Stimulated activated naive CD8-positive, alpha-beta T cell treated with anti-CD3 and anti-CD28 coated beads, Interleukin-15, Interleukin-2, amounts not matched to agents 100 ng/mL and 50 ng/mL, for 24 hours (primary cell): ENCODE measurements around the gene RNF151.
"Not testable (repeated sequence)": the region's sequence is repeated elsewhere in the genome, so short reads cannot be mapped to it uniquely, and the experiment has no call there.

Experiments
- H3K27ac Mint-ChIP-seq: one replicate; pipeline ENCODE4 v1.8.0; 2021; ENCODE audit warnings: mild to moderate bottlenecking, mixed read lengths
- H3K27me3 Mint-ChIP-seq: one replicate; pipeline ENCODE4 v1.8.0; 2021; ENCODE audit warnings: mixed read lengths
- H3K36me3 Mint-ChIP-seq: one replicate; pipeline ENCODE4 v1.8.0; 2021; ENCODE audit warnings: low read depth, mixed read lengths
- H3K4me1 Mint-ChIP-seq: one replicate; pipeline ENCODE4 v1.8.0; 2021; ENCODE audit warnings: low read depth, mixed read lengths
- H3K4me3 Mint-ChIP-seq: one replicate; pipeline ENCODE4 v1.8.0; 2021; ENCODE audit warnings: mild to moderate bottlenecking, mixed read lengths
- H3K9me3 Mint-ChIP-seq: one replicate; pipeline ENCODE4 v1.8.0; 2021; ENCODE audit warnings: mixed read lengths

Gene RNF151

DNA sequence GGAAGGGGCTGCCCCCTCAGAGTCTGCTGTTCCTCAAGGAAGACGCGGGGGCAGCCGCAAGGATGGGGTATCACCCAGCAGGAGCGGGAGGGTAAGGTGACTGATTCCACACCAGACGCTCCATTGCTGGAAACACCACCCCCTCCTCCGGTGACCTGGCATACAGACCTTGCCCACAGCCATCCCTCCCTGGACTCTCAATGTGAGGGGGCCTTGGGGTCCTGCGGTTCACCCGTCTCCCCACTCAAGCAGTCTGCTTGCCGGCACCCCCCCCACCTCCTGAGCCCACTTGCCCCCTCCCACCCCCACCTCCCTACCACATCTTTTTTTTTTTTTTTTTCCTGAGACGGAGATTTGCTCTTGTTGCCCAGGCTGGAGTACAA, 36.3 kb upstream of the RNF151 start:
- Mint-ChIP-seq H3K4me3 (no peak overlapping the region), H3K27me3 (no peaks in the 10 kb centered on the region), H3K9me3 (no peaks in the 10 kb centered on the region), H3K4me1 (peaks cover 4% of the 10 kb centered on the region), H3K27ac (no peak overlapping the region), H3K36me3 (no peaks in the 10 kb centered on the region)

DNA sequence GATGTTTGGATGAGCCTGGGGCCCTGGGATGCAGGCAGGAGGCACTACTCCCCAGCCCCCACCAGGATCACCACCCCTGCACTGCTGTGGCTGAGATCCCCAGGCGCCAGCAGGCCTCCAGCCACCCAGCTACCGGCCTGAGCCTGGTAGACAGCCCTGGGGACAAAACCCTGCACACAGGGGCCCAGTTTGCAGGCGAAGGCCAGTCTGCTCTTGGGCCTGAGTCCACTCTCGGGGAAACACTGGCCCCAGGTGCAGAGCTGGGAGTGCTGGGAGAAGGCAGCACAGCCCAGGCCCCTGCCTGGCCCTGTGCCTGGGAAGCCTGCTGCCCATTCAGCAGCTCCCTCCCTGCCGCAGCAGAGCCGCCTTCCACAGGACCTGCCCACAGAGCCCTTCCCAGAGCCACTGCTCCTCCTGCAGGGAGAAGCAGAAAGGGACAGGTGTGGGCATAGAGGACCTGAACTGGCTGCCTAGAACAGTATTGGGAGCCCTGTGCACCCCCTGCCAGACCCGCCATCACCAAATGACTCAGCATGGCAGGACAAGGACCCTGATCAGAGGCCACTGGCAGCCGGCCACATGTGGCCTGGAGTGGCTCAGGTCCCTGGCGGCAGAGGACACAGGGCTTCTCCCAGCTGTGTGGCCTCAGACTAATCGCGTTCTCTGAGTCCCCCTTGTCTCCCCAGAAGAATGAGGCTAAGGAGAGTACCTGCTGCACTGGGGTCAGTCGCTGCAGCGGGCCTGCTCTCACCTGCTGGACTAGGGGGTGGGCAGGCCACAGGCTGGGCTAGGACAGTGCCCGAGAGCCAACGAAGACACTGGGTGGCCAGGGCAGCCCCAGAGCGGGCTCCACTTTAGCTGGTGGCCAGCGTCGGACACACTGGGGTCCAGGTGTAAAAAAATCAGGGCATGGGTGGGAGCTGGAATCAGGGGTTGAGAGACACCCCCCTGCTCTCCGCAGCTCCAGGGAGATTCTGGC, 34.3 kb upstream of the RNF151 start:
- H3K4me3 Mint-ChIP-seq, result no peak overlapping the region
- H3K4me1 Mint-ChIP-seq, result peaks cover 4% of the 10 kb centered on the region
- no peaks in the 10 kb centered on the region for H3K9me3 Mint-ChIP-seq
- no peaks in the 10 kb centered on the region for H3K36me3 Mint-ChIP-seq
- no peak overlapping the region for H3K27ac Mint-ChIP-seq
- no peaks in the 10 kb centered on the region for H3K27me3 Mint-ChIP-seq

DNA sequence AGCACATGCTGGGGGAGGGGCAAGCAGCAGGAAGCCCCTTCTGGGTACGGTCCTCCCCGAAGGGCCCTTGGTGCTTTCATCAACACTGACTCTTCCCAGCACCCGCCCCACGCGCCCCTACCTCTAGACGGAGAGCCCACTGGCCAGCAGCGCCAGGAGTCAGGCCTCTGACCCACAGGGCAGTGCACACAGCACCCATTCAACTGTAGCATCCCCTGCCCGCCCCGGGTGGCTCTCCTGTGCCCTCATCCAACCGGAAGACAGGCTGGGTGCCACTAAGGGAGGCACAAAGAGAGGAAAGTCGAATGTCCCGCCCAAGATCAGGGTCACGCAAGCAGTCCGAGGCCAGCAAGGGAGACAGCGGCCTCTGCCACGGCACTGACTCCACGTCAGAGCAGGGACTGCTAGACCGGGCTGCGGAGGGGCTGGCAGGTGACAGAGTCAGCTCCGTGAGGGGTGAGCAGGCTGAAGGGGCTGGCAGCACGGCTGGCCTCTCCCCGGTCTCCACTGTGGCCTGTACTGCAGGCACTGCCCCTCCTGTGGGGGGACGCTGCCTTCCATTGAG, 33.5 kb upstream of the RNF151 start:
- Mint-ChIP-seq H3K4me3 (no peak overlapping the region), H3K27ac (no peak overlapping the region)

DNA sequence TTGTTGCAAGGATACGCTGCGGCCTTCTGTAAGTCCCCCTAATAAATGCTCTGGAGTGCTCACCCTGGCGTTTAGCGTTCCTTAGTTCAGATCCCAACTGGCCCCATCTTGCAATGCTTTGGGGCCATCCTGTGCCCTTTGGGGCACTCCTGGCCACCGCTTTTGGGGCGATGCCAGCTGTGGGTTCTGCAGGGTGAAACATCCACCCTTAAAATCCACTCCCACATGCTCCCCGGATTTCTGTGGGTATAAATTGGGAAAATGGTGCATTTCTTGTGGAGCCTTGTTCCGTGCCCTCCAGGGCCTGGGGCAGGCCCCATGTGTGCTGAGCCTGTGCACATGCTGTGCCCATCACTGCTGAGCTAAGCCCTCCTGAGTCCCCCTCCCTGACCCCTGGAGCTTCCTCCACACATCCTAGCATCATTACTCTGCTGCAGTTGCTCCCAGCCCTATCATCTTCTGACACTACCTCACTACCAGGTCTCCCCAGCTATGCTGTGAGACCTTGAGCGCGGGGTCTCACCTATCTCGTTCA, 29.6 kb upstream of the RNF151 start:
- Mint-ChIP-seq H3K9me3 (no peaks in the 10 kb centered on the region), H3K4me3 (no peak overlapping the region), H3K4me1 (peaks cover 8% of the 10 kb centered on the region), H3K36me3 (peaks cover 5% of the 10 kb centered on the region), H3K27ac (no peak overlapping the region), H3K27me3 (no peaks in the 10 kb centered on the region)

More for the DNA sequence above, 33.5 kb upstream of the RNF151 start:
- H3K27me3 Mint-ChIP-seq, result no peaks in the 10 kb centered on the region
- no peaks in the 10 kb centered on the region for H3K9me3 Mint-ChIP-seq
- no peaks in the 10 kb centered on the region for H3K36me3 Mint-ChIP-seq
- peaks cover 4% of the 10 kb centered on the region for H3K4me1 Mint-ChIP-seq

DNA sequence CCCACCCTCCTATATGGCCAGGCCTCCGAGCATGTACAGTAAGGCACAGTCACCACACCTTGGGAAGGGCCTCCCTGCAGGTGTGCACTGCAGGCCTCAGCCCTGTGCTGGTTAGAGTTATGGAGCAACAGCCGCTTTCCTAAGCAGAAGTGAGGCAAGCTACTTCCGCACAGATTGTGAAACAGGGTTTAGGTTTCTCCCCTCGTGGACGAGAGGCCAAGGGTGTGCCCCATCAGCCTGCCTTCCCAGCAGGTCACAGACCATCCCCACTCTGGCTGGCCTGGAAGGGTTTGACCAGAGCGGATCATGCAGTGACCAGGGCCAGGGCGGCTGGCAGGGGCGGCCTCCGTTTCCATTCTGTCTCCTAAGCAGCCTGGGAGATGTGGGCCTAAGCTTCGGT, 28.3 kb upstream of the RNF151 start:
- Mint-ChIP-seq H3K9me3 (no peaks in the 10 kb centered on the region), H3K27me3 (no peaks in the 10 kb centered on the region), H3K36me3 (peaks cover 5% of the 10 kb centered on the region), H3K4me3 (no peak overlapping the region), H3K4me1 (peaks cover 13% of the 10 kb centered on the region), H3K27ac (no peak overlapping the region)

DNA sequence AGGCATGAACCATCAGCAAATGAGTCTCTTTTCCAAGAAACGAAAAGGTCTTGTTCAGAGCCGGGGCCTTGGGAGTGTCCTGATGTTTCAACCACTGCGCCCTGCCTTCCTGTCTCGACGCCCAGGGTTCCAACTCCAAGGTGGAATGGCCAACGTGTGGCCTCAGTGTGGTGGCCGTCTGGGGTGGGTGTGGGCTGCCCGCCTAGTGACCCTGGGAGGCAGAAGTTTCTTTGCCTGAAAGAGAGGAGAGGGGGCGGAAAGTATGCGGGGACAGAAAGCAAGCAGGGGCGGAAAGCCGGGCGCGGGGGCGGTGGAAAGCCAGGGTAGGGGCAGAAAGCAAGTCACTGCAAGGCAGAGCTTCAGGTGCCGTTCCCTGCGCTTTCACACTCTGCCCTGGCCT, 27.7 kb upstream of the RNF151 start:
- peaks cover 5% of the 10 kb centered on the region for H3K36me3 Mint-ChIP-seq
- H3K4me3 Mint-ChIP-seq, result no peak overlapping the region
- no peaks in the 10 kb centered on the region for H3K27me3 Mint-ChIP-seq
- H3K27ac Mint-ChIP-seq, result no peak overlapping the region
- H3K9me3 Mint-ChIP-seq, result no peaks in the 10 kb centered on the region
- H3K4me1 Mint-ChIP-seq, result peaks cover 18% of the 10 kb centered on the region

DNA sequence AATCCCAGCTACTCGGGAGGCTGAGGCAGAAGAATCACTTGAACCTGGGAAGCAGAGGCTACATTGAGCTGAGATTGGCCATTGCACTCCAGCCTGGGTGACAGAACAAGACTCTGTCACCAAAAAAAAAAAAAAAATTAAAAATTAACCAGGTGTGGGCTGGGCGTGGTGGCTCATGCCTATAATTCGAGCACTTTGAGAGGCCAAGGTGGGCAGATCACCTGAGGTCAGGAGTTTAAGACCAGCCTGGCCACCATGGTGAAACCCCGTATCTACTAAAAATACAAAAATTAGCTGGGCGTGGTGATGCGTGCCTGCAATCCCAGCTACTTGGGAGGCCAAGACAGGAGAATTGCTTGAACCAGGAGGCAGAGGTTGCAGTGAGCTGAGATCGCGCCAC, 26.8 kb upstream of the RNF151 start:
- not testable (repeated sequence) for H3K27ac Mint-ChIP-seq, H3K27me3 Mint-ChIP-seq, H3K36me3 Mint-ChIP-seq, H3K9me3 Mint-ChIP-seq, H3K4me3 Mint-ChIP-seq
- peaks cover 24% of the 10 kb centered on the region for H3K4me1 Mint-ChIP-seq

DNA sequence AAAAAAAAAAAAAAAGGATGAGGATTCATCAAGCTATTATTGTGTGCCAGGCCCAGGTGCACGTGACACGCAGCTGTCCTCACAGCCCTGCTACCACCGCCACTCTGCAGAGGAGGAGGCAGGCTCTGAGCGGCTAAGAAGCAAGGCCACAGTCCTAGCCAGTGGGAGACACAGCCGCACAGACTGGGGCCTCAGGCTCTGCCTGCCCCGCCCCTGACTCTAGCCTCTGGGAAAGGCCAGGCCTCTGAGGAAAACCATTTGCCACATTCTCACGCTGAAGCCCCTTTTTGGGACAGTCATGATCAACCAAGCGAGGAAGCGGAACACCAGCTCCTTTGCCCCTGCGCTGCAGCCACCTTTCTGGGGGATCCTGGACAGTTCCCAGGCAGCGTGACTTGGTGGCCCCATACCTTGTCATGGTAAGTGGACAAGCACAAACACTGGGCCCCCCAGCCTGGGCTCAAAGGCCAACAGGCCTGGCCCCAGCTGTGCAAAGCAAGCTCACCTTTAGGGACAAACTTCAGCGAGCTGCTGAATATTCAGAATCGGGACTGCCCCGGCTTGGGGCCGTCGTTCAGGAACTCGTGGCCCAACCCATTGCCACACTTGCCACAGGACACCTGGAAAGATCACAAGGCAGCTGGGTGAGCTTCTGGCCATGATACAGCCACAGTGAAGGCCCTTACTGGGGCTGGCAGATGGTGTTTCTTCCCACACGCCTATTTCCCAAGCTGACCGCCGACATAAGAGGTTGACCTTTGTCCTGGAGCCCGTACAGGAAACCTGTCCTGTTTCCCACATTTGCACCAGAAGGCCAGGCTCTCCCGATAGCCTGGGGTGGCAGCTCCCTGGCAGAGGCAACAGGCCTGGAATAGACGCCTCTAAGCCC, 26.1 kb upstream of the RNF151 start:
- Mint-ChIP-seq H3K27me3 (no peaks in the 10 kb centered on the region), H3K4me3 (no peak overlapping the region), H3K27ac (no peak overlapping the region), H3K4me1 (peaks cover 24% of the 10 kb centered on the region), H3K36me3 (peaks cover 5% of the 10 kb centered on the region), H3K9me3 (no peaks in the 10 kb centered on the region)

DNA sequence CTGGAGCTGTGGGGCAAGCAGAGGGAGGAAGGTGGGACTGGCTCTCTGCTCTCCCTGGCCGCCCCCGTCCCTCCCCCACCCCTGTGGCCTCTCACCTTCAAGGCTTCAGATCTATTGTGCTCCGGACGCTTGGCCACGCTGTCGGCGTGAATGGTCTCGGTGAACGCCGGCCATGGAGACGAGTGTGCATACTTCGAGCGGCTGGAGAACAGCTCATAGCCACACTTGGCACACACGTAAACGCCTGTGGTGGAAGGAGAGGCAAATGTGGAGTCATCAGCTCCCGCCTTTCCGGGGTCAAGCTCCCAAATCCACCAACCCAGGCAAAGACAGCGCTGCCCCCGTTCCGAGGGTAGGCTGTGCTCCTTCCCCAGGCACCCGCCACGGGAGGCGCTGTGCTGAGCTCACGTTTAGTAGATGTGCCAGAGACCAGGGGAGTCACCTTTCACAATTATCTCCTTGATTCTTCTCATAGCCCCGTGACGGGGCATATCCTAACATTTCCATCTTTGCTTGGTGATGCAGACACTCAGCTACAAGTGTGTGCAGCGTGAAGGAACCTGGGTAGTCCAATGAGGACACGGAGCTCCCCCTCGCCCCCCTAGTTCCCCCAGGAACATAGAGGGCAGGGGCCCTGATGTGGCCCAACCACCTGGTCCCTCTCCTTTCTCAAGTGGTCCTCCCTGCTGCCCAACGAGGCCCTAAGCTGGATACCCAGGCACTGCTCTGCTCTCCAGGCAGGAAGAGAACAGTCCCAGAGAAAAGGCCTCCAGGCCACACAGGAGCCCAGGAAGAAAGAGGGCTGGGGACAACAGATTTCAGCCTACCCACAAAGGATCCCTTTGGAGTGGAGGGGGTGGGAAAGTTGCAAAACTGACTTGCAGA, 25.3 kb upstream of the RNF151 start:
- Mint-ChIP-seq H3K36me3 (peaks cover 5% of the 10 kb centered on the region), H3K9me3 (no peaks in the 10 kb centered on the region), H3K4me1 (peaks cover 24% of the 10 kb centered on the region), H3K27ac (no peak overlapping the region), H3K27me3 (no peaks in the 10 kb centered on the region), H3K4me3 (peak overlapping the region; percentile 87)

DNA sequence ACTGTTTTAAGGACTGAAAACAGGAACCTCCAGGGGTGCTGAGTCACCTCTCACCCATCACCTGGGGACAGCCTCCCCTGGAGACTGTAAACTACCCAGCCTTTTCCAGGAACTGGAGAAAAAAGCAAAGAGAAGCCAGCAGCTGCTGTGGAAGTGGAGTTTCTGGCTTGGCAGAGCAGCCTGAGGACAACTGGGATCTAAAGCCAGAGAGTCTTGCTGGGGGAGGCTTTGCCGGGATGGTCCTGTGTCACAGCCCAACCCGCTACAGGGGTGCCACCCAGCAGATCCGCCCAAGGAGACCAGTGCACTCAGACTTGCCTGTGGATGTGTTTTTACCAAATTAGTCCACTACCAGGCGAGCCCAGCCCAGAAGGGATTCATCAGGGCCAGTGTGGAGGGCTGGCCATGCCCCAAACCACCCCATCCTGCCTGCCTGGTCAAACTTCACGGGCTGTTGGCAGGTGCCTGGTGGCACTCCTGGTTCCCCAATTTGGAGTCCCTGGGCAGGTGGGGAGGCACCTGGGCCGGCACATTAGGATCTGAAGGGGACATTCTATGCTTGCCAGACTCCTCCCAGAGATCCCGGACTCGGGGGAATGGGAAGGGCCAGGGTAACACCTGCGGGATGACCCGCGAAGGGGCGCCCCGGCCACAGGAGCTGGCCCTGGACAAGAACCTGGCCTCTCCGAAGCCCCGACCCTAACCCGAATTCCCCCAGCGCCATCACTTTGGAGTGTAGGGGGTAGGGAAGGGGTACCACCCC, 24.4 kb upstream of the RNF151 start:
- H3K4me1 Mint-ChIP-seq, result peaks cover 24% of the 10 kb centered on the region
- no peak overlapping the region for H3K27ac Mint-ChIP-seq
- no peaks in the 10 kb centered on the region for H3K9me3 Mint-ChIP-seq
- no peaks in the 10 kb centered on the region for H3K27me3 Mint-ChIP-seq
- H3K36me3 Mint-ChIP-seq, result peaks cover 5% of the 10 kb centered on the region
- H3K4me3 Mint-ChIP-seq, result peak overlapping the region; percentile 87

DNA sequence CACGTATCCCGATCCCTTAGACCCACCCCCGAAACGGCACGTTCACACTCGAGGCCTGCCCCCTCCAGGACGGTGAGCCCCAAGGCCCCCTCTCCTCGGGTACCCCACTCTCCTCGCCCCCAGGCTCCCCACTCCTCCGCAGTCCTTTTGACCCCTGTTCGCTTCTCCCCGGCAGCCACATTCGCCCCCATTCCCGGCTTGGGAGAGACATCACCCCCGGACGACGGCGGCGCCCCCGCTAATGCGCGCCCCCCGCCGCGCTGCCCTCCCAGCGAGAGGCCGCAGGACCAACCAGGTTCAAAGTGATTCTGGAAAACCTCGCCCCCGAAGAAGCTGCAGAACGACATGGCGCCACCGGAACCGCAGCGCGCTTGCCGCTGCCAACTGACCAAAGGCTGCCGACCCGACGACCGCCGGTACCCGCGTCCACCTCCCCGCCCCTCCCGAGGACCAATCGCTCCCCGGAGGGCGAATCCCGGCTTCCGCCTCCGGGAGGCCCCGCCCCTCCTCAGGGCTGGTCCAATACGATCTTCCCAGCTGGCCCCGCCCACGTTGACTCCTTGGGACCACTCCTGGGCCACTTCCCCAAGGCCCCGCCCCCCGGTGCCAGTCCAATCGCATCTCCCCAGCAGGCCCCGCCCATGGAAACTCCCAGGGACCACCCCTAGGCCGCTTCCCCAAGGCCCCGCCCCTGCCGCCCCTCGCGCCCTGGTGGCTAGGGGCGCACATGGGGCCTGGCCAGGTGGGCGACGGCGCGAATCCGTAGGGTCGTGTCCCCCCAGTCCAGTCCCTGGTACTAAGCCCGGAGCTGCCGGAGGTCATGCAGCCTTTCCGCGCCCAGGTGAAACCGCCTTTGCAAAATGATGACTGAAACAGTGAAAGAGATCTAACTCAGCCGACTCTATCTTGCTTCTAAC, 23.6 kb upstream of the RNF151 start, which contains the start of gene MSRB1:
Gene MSRB1 (minus strand): TSS at position 390 of the 917 bp plus-strand sequence. CDS start 43 bp downstream, at position 347.
- H3K27ac Mint-ChIP-seq, result peak within 1 kb of the TSS; percentile 73
- H3K4me3 Mint-ChIP-seq, result peak within 1 kb of the TSS; percentile 87
- H3K36me3 Mint-ChIP-seq, result peaks cover 5% of the 10 kb centered on the region

DNA sequence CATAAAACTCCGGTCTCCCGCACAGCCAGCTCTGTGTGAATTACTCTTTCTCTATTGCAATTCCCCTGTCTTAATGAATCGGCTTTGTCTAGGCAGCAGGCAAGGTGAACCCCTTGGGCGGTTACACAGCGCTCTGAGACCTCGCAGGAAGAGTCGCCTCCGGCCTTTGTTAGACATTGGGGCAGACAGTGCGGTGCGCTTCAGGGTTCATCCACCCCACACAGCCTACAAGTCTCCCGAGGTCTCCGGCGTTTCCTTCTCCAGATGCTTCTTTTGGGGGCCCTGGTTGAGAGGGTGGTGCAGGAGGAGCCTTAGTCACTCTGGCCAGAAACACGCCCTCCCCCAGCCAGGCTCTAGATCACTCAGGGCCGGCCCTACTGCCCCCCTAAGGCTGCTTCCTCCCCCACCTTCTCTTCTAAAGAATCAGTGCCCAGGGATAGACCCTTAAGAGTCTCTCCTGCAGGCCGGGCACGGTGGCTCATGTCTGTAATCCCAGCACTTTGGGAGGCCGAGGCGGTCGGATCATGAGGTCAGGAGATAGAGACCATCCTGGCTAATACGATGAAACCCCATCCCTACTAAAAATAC, 21.9 kb upstream of the RNF151 start:
- Mint-ChIP-seq H3K4me1 (peaks cover 24% of the 10 kb centered on the region), H3K9me3 (no peaks in the 10 kb centered on the region), H3K36me3 (no peaks in the 10 kb centered on the region), H3K27ac (no peak overlapping the region), H3K27me3 (no peaks in the 10 kb centered on the region), H3K4me3 (peak overlapping the region; percentile 87)

More for the DNA sequence above, 23.6 kb upstream of the RNF151 start, which contains the start of gene MSRB1:
- Mint-ChIP-seq H3K9me3 (no peaks in the 10 kb centered on the region), H3K27me3 (no peaks in the 10 kb centered on the region), H3K4me1 (peaks cover 24% of the 10 kb centered on the region)
